ELR (cell line): ENCODE data around the gene MRPL18.
A peak's percentile ranks its signal among the peaks of the same experiment; 100 is the strongest.
"Not testable (repeated sequence)": the region's sequence is repeated elsewhere in the genome, so short reads cannot be mapped to it uniquely, and the experiment has no call there.

Experiments
- DNase-seq: peaks from one replicate; pipeline ENCODE4 v3.0.0-alpha.2; 2015; ENCODE audit warnings: low read depth

MRPL18 gene

DNA sequence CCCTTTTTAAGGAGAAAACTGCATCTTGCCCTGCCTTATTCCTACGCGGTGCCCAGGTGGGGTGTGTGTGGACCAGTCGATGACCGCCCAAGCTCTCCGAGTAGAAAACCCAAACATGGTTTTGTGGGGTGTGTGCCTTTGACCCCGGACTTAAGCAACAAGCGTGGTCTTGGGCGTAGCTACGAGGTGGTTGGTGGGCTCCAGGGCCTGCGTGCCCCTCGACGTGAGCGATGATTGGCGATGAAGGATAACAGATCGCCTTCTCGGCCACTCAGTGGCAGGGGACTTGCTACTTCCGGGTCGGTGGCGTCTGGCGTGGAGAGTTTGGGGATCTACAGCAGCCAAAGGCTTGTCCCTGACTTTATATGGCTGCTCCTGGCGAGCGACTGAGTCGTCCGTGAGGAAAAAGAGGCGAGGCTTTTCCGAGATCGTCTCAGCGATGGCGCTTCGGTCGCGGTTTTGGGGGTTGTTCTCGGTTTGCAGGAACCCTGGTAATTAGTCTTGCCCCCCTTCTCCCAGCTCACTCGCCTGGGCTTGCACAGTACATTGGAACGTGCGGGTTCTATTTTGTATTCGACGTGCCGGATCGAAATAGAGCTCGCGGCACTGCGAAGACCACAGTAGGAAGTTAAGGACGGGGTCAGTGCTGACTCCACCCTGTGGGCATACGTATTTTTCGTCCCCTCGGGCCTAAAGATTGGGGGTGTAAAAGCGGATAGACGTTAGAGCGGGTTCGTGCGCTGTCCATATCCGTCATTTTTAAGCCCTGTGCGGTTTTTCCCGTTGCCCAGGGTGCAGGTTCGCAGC lies at the start of gene MRPL18:
MRPL18 (plus strand) TSS at position 319 of the 807 bp plus-strand sequence; CDS start at position 440, 121 bp downstream.
- DNase-seq, result peak; percentile 99

GRCh38 chr6:159742165-159742564 lies 48.1 kb upstream of the MRPL18 start:
- DNase-seq, result no peak

GRCh38 chr6:159745081-159745480 lies 45.2 kb upstream of the MRPL18 start:
- DNase-seq, result no peak

GRCh38 chr6:159746759-159747158 lies 43.5 kb upstream of the MRPL18 start:
- no peak for DNase-seq

- DNase-seq, result not testable (repeated sequence)
Measured at GRCh38 chr6:159748127-159748526, 42.1 kb upstream of the MRPL18 start.

DNA sequence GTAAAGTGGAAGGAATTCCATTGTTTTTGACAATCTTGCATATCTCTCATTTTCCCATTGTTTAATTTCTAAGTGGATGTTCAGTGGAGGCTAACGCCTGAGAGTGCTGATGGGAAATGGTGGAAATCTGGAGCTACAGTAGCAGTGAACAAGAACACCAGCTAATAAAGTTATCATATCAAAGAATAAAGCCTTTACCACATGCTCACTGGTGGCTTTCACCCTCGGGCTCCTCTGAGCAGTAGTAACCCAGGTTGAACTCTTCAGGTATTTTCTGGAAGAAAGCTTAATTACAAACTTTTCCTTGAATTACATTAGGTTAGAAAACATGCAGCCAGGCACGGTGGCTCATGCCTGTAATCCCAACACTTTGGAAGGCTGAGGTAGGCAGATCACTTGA lies 38.8 kb upstream of the MRPL18 start:
- DNase-seq, result no peak

GRCh38 chr6:159753081-159753872 lies 37.0 kb upstream of the MRPL18 start:
- DNase-seq, result no peak

- DNase-seq, result no peak
Measured at GRCh38 chr6:159754401-159754800, 35.9 kb upstream of the MRPL18 start.

- DNase-seq, result no peak
Measured at GRCh38 chr6:159754959-159755914, 35.0 kb upstream of the MRPL18 start.

DNA sequence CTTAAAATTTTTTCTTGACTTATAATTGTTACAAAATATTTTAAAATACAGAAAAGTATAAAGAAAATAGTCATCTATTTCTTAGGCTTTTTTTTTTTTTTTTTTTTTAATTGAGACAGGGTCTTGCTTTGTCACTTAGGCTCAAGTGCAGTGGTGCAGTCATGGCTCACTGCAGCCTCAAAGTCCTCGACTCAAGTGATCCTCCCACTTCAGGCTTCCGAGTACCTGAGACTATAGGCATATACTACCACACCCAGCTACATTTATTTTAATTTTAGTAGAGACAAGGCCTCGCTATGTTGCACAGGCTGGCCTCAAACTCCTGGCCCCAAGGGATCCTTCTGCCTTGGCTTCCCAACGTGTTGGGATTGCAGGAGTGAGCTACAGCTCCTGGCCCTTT lies 33.8 kb upstream of the MRPL18 start:
- DNase-seq, result no peak

- DNase-seq, result peak; percentile 90
Measured at GRCh38 chr6:159758031-159759001, 32.0 kb upstream of the MRPL18 start.

DNA sequence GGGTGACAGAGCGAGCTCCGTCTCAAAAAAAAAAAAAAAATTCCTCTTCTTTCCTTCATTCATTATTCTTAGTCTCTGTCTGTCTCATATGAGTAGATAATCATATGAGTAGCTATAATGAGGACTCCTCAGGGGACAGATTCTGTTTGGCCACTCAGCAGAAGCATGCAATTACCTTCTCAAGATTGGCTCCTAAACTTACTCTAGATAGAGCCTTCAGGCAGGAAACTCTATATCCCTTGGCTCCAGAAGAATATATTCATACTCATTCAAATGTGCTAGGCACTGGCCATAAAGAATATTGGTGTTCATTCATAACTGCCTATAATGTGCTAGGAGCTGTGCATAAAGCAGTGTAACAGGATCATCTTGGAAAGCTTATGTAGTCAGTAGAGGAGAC lies 30.6 kb upstream of the MRPL18 start:
- DNase-seq, result peak; percentile 18

DNA sequence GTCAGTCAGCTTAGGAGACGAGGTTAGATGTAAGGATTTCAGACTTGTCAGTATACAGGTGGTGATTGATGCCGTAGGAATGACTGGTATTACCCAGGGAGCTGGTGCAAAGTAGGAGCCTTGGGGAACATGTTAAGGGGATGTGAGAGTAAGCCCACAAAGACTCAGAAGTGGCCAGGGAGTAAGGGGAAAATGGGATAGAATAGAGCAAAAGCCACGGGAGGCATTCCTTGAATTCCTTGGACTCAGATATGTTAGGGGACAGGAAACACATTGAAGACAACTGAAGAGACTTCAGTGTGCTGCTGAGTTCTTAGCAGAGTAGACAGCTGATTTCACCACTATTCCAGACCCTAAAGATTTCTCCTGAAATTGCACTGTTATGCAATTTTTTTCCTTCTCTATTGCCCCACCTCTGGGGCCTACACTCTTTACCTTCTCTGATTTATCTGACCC lies 29.6 kb upstream of the MRPL18 start:
- peak; percentile 87 for DNase-seq

- DNase-seq, result peak; percentile 47
Measured at GRCh38 chr6:159761129-159761872, 29.0 kb upstream of the MRPL18 start.

DNA sequence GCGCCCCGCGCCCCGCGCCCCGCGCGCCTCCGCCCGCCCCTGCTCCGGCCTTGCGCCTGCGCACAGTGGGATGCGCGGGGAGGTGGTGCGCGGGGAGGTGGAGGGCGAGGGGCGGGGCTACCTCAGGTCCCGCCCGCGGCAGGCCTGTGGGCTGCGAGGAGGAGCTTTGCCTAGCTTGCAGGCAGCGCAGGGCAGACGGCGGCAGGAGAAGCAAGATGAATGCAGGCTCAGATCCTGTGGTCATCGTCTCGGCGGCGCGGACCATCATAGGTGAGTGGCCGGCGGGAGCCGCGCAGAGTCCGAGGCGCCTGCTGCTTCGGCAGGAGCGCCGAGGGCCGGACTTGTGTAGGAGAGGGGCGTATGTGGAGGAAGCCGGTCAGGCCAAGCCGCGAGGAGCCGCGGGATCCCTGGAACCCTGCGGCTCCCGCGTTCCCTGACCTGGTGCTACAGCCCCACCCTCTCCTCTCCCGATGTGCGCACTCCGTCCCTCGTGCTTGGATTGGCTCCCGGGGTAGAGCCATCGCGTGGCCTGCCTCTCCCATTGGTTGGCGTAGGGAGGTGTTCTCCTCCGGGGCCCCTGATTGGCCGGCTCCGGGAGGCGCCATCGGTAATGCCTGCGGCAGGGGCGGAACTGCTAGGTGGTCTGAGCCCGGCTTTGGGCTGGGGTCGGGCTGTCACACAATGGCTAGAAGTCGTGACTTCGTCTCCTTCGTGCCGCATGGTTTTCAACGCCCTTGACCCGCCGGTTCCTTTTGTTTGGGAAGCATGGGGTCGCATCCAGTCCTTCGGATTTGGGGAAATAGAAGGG lies 28.2 kb upstream of the MRPL18 start, which contains the start of gene ACAT2:
ACAT2 (plus strand) TSS at position 173 of the 808 bp plus-strand sequence; CDS start at position 216, 43 bp downstream.
- DNase-seq, result peak; percentile 96

DNA sequence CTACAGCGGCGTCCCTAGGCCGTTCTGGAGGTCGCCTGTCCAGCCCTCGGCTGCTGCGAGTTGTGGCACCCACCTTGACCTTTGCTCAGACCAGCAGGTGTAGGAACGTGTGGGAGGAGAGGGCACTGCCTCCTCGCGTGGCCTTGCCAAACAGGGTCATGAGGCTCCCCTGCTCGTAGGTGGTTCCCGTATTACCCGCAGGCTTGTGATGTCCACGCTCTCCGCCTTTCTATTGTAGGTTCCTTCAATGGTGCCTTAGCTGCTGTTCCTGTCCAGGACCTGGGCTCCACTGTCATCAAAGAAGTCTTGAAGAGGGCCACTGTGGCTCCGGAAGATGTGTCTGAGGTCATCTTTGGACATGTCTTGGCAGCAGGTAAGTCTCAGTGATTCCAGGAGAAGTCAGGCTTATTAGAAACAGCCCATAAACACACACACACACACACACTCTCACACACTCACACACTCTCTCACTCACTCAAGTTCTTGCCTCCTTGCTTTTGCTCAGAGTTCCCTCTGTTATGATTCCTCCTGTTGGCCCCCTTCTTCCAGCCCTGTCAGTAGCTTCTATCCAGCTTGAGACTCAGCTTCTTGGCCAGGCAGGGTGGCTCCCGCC lies 27.5 kb upstream of the MRPL18 start:
- DNase-seq, result peak; percentile 9

DNA sequence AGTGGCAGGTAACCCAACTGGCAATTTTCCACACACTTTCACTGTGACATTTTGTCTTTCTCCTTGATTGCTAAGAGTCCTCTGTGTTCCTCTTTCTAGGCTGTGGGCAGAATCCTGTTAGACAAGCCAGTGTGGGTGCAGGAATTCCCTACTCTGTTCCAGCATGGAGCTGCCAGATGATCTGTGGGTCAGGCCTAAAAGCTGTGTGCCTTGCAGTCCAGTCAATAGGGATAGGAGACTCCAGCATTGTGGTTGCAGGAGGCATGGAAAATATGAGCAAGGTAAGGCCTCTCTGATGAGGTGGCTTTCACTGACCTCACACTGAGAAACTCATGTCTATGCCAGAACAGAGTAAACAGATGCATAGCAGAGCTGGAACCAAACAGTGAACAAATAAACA lies 23.4 kb upstream of the MRPL18 start:
- no peak for DNase-seq

DNA sequence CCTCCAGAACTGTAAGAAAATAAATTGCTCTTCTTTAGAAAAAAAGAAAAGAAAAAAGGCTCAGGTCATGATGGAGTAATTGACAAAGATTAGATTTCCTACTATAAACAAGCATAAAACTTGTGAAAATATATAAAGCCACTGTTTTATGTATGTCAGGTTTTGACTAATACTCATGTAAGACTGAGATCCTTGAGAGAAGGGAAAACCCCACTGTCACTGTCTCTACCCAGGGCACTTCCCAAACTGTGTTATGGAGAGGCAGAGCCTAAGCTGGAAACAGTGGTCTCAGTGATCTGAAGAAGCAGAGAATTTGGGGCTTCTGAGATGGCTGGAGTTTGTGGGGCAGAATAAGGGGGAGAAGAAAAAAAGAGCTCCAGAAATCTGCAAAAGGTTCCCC lies 20.8 kb upstream of the MRPL18 start:
- DNase-seq, result no peak

DNA sequence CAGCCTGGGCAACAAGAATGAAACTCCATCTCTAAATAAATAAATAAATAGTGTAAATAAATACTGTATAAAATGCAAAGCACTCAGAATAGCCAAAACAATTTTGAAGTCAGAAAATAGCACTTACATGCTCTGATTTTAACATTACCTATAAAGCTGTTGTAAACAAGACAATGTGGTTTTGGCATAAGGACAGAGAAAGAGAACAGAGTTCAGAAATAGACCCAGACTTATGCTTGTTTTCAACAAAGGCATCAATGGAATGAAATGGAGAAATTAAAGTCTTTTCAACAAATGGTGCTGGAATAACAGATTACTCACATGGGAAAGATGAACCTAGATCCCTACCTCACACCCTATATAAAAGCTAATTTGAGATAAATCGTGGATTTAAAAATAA lies 18.1 kb upstream of the MRPL18 start:
- no peak for DNase-seq
